Measurements from ENCODE around the gene SLC16A13.

DNA sequence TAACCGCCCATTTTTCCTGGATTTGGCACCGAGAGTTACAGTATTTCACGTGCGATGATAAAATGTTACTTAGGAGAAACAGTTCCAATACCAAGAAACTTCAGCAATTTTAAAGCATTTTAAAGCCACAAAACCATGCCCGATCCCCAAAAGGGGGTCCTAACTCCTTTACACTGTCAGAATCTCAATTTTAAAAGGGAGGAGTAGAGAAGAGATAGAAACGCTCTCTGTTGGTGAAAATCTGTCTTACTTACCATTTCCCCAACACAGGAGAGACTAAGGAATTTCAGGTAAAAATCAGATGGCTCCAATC is 23.9 kb upstream of the SLC16A13 start:
- TF ChIP-seq, protein P1, sequence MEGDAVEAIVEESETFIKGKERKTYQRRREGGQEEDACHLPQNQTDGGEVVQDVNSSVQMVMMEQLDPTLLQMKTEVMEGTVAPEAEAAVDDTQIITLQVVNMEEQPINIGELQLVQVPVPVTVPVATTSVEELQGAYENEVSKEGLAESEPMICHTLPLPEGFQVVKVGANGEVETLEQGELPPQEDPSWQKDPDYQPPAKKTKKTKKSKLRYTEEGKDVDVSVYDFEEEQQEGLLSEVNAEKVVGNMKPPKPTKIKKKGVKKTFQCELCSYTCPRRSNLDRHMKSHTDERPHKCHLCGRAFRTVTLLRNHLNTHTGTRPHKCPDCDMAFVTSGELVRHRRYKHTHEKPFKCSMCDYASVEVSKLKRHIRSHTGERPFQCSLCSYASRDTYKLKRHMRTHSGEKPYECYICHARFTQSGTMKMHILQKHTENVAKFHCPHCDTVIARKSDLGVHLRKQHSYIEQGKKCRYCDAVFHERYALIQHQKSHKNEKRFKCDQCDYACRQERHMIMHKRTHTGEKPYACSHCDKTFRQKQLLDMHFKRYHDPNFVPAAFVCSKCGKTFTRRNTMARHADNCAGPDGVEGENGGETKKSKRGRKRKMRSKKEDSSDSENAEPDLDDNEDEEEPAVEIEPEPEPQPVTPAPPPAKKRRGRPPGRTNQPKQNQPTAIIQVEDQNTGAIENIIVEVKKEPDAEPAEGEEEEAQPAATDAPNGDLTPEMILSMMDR (conservative IDR thresholded peaks at IDR 0.05; ENCODE audit: low read depth, low read length), result no peak
- TF ChIP-seq POLR2A (IDR thresholded peaks at IDR 0.05; ENCODE audit: low read depth, low read length), result no peak
- TF ChIP-seq FOS (IDR thresholded peaks at IDR 0.05; ENCODE audit: low read depth, low read length), result no peak
- TF ChIP-seq MAZ (IDR thresholded peaks at IDR 0.05; ENCODE audit: borderline replicate concordance, low read depth, low read length), result no peak
- no peak for TF ChIP-seq MXI1 (IDR thresholded peaks at IDR 0.05; ENCODE audit: borderline replicate concordance, low read depth, low read length)
- TF ChIP-seq, protein P2, sequence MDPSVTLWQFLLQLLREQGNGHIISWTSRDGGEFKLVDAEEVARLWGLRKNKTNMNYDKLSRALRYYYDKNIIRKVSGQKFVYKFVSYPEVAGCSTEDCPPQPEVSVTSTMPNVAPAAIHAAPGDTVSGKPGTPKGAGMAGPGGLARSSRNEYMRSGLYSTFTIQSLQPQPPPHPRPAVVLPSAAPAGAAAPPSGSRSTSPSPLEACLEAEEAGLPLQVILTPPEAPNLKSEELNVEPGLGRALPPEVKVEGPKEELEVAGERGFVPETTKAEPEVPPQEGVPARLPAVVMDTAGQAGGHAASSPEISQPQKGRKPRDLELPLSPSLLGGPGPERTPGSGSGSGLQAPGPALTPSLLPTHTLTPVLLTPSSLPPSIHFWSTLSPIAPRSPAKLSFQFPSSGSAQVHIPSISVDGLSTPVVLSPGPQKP (IDR thresholded peaks at IDR 0.05; ENCODE audit: borderline replicate concordance, low read depth, low read length), result no peak
